HG02973 (cell line): ENCODE measurements around the gene ANG.
"Not testable (repeated sequence)": the region's sequence is repeated elsewhere in the genome, so short reads cannot be mapped to it uniquely, and the experiment has no call there.

Experiments
- ATAC-seq: cut with Tn5 transposase; IDR thresholded peaks from one replicate; pipeline ENCODE4 v1.9.1; 2021; ENCODE audit warnings: moderate library complexity; ENCODE audit not compliant: unreplicated experiment

The ANG gene

DNA sequence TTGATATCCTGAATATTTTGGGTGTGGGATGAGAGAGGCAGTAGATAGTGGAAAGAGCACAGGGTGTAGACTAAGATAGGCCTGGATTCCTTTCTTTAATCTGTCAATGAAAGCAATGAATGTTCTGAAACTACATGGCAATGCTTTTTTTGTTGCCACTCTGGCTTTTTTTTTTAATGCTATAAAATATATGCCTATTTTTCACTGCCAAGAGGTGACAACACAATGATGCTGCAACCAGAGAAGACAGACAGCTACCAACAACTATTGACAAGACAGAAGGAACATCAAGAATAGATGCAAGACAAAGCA is 9.4 kb downstream of the ANG start:
- no peak for ATAC-seq

DNA sequence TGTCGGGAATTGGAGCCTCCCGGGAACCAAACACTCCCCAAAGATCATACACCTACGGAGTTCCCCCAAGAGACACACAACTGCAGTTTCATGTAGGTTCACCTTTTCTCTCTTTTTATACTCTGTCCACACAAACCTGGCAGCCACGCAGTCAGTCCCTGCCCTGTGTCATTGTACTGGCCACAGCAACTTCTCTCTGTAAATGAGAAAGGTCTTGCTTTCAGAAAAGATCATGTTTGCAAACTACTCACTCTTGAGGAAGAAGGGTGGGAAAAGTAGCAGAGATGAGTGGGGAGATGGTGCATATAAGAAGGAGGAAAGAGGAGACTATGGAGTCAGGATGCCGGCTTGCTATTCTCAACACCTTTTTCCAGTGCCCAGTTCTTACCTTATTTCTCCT is 10.4 kb downstream of the ANG start:
- no peak for ATAC-seq

DNA sequence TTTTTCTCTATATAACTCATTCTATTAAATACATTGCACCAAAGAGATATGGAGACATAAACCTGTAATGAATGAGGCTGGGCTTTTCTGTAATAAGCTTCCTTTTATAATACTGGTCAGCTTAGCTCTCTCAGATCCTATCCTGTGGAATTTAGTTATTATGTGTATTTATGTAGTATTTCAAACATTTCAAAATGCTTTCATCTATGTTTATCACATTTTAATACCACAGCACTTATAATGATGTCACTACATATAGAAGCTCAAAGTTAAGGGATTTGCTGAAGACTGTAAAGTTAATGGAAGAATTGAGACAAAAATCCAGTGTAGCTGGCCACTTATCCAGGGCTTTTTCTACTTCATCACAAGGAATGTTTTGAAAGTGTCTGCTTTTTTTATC is 11.4 kb downstream of the ANG start:
- ATAC-seq = no peak

DNA sequence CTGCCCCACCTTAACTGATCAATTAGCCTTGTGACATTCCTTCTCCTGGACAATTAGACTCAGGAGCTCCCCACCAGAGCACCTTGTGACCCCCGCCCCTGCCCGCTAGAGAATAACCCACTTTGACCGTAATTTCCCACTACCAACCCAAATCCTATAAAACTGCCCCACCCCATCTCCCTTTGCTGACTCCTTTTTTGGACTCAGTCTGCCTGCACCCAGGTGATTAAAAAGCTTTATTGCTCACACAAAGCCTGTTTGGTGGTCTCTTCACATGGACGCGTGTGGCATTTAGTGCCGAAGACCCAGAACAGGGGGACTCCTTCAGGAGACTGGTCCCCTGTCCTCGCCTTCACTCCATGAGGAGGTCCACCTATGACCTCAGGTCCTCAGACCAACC is 12.4 kb downstream of the ANG start:
- not testable (repeated sequence) for ATAC-seq

DNA sequence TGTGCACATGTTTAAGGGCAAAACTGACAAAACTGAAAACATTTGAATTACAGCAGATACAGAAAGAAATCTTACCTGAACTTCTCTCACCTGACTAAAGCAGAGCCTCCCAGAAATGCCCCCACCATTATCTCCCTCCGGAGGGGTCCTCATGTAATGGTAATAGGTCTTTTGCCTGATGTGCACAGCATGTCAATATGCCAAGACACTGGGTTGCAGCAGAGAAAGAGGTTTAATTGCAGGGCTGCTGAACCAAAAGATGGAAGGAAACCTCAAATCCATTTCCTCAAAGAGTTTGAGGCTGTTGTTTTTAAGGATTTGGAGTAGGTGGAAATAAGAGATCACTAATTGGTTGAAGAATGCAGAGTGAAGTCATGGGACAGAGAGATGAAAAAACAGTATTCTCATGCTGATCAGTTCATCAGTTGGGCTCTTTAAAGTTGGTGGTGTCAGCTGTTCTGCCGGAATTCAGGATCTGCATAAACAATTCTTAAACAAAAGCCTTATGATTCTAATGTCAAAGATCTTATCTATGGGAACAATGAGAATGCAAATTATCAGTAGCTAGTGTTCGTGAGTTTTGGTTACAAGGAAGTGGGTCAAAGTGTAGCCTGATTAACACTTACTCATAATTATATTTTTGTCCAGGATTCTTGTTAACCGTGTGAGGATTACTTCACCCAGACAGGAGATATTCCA is 18.2 kb downstream of the ANG start:
- ATAC-seq = no peak

DNA sequence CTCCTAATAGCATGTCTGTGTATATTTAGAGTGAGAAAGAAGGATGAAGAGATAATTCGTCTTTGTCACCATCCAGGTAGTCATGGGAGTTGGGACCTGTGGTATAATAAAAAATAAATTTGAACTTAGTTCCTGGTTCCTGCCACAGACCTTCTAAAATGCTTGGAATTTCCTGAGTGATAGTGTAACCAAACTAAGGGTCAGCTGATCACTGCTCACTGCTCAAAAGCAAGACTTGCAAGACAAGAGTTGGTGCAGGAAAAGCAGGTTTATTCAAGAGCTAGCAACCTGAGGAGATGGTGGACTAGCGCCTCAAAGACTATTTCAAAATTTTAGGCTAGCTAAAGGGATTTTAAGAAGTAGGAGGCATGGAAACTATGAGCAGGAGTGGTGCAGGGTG is 19.1 kb downstream of the ANG start:
- ATAC-seq = no peak

DNA sequence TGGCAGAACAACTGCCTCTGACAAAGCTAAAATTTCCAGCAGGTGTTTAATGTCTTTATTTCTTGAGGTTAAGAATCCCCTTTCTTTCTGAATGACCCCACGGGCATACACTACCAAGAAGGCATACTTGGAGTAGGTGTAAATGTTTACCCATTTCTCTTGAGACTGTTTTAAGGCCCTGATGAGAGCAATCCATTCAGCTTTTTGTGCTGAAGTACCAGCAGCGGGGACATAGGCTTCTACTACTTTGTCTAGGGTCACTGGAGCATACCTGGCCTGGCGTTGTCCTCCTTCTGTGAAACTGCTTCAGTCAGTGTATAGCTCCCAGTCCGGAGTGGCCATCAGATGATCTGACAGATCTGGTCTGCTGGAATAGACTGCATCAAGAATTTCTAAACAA is 22.7 kb downstream of the ANG start:
- no peak for ATAC-seq

DNA sequence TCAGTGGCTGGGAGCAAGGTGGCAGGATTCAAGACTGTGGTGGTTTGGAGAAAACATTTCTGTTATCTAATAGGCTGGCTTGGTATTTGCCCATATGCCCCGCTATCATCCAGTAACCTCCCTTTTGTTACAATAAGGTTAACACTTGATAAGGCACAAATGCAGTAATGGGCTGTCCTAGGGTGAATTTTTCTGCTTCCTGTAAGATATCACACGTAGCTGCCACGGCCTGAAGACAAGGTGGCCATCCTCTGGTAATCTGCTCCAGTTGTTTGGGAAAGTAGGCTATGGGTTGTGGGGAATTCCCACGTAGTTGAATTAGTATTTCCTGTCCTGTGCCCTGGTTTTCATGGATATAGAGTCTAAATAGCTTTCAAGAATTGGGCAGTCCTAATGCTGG is 23.1 kb downstream of the ANG start:
- no peak for ATAC-seq

DNA sequence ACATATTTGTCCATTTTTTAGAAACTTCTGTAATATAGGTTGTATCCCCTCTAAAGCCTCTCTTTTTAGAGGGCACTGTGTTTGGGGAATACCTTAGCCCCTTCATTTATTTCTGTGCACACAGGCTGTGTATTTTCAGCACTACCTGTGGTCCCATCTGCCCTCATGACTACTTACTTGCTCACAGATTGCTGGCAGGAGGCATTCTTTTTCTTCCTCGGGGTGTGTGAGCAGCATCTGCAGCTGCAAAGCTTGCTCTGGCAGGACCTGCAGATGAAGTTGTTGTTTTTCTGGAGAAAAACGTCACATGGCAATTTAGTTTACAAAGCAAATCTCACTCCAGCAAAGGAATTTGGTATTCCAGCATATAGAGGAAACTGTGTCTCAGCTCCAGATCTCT is 24.3 kb downstream of the ANG start:
- no peak for ATAC-seq

DNA sequence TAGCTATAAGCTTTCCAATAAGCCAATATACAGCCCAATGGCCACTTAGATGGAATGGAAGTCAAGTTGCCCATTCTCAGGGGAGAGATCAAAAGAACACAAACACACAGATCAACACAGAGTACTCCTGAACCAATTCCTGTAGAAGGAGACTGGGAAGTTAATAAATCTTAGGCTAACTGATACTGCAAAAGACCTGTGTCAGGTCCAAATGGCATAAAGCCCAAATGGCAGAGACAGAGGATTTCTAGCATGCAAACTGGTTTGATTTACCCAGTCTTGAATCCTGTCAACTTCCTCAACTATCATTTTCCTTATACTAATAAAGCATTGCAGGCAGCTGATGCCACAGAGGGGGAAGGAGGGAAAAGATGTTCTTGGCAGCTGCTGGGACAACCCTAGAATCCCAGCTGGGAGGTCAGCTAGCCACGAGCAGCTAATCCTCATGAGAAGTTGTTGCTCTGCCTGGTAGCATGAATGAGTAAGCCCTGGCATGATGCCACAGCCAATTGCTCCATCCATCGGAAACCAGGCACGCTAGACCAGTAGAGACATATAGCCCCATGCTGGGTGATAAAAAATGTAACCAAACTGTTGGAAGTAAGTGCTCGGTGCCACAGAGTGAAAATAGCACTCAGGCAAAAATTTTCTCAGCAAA is 26.2 kb downstream of the ANG start:
- ATAC-seq = no peak

DNA sequence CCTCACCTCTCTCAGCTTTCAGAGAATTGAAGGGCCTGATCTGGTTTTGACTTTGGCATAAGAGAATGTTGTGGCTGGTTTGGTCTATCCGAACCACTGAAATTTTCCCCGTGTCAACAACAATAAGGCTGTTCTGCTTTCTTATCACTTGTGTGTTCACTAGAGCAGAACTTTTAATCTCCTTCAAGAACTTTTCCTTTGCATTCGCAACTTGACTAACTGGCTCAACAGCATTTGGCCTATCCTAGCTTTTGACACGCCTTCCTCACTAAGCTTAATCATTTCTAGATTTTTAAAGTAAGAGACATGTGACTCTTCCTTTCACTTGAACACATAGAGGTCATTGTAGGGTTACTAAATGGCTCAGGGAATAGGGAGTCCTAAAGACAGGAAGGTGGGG is 31.2 kb downstream of the ANG start:
- ATAC-seq = no peak

DNA sequence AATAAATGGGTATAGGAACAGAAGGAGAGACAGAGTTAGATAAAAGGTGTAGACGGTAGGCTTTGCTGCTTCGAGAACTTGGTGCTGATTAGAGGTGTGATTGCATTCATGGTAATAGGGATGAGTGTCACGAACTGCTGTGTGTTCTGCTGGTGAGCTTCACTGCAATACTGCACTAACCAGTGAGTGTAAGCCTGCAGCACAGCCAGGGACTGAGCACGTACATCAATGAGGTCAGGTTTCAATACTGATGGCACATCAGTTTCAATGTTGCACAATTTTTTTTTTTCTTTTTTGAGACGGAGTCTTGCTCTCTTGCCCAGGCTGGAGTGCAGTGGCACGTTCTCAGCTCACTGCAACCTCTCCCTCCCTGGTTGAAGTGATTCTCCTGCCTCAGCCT is 32.2 kb downstream of the ANG start:
- ATAC-seq = no peak

DNA sequence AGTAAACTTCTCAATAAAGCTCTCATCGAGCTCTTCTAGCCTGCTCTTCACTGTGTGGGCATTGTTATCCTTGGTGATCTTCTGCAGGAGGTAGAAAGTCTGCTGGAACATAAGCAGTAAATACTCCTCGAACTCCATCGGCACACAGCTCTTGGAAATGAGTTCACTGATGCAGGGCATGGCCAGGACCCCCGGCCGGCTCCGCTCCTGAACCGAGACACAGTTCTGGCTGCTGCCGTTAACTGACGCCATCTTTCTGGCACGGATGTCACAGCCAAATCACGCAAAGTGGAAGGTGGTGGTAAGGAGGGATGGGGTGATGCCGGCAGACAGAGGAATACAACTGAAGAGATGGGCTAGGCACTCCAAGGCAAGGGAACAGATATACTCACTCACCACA is 33.5 kb downstream of the ANG start:
- ATAC-seq = no peak

DNA sequence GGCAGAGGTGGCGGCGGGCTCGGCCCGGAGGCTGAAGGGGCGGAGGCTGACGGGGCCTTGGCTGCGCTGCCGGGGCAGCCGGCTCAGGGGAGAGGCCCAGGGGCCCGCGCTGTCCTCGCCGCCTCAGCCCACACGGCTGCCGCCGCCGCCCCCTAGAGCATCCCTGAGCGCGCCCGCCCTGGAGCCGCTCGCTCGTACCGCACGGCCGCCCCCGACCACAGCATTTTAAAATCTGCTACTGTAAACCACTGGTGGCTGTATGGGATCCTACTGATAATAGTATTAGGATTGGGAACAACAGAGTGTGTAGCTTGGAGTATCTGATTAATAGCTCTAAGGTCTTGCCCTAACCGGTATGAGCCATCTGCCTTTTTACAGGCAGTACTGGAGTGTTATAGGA is 34.9 kb downstream of the ANG start:
- no peak for ATAC-seq

DNA sequence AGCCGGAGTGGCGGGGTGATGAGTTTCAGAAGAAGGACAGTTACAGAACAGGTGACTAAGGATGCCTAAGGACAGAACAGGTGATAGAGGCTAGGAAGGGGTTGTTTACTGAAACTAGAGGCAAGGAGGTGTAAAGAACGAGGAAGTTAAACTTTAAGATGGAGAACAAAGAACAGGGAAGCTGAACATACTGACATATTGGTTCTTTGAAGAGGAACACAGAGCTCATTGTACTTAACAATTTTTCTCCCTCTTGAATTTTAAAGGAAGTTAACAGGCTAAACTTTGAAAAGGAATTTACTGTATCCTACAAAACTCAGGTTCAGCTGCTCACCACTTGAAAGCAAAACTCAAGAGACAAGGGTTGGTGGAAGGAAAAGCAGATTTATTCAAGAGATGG is 37.6 kb downstream of the ANG start:
- not testable (repeated sequence) for ATAC-seq

DNA sequence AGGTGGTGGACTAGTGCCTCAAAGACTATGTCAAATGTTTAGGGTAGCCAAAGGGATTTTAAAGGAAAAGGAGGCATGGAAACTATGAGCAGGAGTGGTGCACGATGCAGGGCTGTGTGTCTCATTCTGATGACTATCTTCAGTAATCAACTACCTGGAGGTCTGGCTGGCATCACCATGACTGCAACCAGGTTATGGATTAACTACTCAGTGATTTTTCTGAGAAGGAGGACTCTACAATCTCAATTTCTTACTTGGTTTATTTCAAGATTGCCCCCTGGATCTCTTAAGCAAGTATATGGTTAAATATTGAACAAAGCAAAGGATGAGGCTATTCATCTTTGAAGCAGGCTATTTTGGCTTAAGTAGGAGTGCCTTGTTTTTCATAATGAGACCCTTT is 38.0 kb downstream of the ANG start:
- no peak for ATAC-seq

DNA sequence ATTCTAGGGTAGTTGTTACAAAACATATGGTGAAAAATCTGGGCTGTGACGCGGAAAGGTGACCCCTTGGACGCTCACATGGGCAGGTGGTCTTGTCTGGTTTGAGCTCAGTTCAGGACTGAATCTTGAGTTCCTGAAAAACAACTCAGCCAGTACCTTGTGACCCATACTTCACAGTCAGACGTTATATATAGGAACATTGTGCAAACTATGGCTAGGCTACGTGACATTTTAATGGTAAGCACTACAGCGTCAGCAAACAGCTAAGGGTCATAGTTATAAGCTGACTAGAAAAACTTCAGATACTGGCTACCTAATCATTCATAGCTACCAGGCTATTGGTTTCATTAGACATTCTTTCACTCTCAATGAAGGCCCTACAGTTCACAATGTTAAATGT is 42.3 kb downstream of the ANG start:
- no peak for ATAC-seq

DNA sequence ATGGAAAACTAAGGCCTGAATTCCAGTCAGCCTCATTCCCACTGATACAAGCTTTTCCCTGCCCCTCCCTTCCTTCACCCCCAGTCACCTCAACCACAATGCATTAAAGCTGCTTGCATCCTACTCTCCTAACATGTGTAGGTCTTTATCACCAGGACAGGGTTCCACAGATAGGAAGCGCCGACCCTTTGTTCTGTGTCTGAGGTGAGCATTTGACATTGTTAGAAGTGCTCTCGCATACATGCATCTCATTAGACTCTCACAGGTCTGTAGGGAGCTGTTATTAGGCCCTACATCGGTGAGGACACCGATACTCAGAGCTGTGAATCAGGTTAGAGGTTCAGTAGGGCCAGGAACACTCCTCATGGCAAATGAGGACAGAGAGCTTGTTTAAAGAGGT is 43.9 kb downstream of the ANG start:
- ATAC-seq = no peak

DNA sequence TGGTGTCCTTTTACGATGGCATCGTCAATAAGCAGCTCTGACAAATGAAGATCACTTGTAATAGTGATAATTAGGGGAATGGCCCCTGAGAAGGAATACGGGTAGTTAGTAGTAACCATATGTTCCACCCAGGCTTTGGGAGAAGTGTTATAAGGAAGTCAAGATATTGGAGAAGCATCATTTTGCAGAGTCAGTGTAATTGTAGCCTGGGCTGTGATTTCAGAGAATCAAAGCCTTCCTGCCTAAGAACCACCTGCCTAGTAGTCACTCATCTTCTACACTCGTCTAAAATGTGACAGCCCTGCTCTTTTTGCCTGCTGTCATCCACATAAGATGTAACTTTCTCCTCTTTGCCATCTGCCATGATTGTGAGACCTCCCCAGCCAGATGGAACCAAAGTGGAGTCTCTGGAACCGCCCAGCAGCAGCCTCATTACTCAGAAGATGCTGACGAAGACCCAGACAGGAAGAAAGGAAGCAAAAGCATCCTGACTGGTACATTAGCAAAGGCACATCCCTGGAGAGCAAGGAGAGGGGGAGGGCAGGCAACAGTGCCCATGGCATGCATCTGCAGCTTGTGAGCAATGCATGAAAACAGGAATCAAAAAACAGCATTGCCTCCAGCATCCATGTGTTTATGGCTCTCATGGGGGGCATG is 44.5 kb downstream of the ANG start:
- no peak for ATAC-seq

DNA sequence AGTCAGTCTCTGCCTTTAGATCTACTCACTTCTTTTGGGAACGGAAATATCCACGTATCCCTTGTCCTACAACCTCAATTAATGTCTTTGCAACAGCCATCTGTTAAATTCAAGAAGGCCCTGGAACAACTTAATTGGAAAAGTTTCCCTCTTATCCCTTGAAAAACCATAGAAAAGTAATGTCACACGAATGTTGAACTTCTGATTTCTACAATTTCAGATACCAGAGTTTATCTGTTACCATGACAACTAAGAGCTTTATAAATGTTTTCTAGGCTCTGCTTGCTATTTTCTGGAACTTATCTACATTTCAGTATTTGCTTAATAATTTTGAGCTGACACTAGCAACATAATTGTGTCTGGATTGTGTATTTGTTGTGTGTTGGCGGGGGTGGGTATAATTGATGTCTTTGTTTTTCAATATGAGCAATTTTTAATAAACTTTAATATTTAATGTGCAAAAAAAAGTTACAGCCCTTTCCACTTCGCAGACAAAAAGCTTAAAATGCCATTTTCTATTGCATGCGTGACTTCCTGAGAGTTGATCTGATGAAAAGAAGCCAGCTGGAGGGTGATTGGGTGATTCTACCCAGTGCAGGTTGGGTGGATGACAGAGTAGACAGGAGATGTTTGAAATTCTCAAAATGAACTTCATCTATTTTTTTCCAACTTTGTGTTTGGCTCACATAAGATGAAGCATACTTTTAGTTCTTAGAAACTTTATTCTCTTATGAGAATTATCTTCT is 45.3 kb downstream of the ANG start:
- no peak for ATAC-seq

DNA sequence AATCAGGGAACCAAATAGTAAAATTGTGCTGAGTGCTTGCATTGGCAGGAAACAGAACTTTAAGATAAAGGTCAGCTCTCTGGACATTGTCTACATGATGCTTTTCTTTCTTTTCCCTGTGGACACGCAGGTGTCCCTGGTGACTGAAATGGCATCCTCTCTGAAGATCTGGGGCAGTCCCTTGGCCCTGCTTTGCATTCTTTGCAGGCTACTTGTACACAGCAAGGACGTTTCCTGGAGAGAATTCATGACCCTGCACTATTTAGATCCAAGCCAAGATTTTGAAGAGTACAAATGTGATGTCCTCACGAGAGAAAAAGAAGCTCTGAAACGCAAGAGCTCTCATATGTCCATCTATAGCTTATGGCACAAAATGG is 45.9 kb downstream of the ANG start:
- ATAC-seq = no peak

DNA sequence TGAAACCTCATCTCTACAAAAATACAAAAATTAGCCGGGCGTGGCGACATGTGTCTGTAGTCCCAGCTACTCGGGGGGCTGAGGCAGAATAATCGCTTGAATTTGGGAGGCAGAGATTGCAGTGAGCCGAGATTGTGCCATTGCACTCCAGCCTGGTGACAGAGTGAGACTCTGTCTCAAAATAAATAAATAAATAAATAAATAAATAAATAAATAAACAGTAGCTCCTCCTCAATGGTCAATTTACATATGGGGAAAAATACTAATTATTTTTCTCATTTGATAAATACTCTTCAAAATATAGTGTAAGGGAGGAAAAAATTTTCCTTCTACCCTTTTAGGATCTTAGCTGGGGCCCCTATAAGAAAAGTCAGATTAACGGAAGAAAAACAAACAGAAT is 49.7 kb downstream of the ANG start:
- ATAC-seq = not testable (repeated sequence)
